Mucosa of stomach (tissue), 1 donor: ENCODE measurements around the gene TPM4.

Source experiments
- H3K27me3 ChIP-seq: one replicate; pipeline ENCODE4 v1.7.0; 2013; ENCODE audit warnings: mild to moderate bottlenecking, low read length; ENCODE audit not compliant: control insufficient read depth, insufficient read depth
- H3K36me3 ChIP-seq: one replicate; pipeline ENCODE4 v1.7.0; 2013; ENCODE audit warnings: low read length; ENCODE audit not compliant: control insufficient read depth, insufficient read depth
- H3K4me1 ChIP-seq: one replicate; pipeline ENCODE4 v1.7.0; 2013; ENCODE audit warnings: mild to moderate bottlenecking, low read length; ENCODE audit not compliant: control insufficient read depth, insufficient read depth
- H3K4me3 ChIP-seq: one replicate; pipeline ENCODE4 v1.7.0; 2013; ENCODE audit warnings: low read length
- H3K9ac ChIP-seq: one replicate; pipeline ENCODE4 v1.7.0; 2013; ENCODE audit warnings: mild to moderate bottlenecking, low read length, moderate library complexity
- H3K9me3 ChIP-seq: one replicate; pipeline ENCODE4 v1.7.0; 2013; ENCODE audit warnings: mild to moderate bottlenecking, low read length, moderate library complexity; ENCODE audit not compliant: control insufficient read depth
- donor health status: Pancreatic carcinoma.

Gene TPM4

GRCh38 chr19:16066611-16067104 is 9.6 kb upstream of the TPM4 start:
- Histone ChIP-seq H3K4me3 (peak overlapping the region; percentile 89), H3K9me3 (no peaks in the 10 kb centered on the region), H3K4me1 (peaks cover 31% of the 10 kb centered on the region), H3K36me3 (peaks cover 10% of the 10 kb centered on the region), H3K27me3 (no peaks in the 10 kb centered on the region), H3K9ac (peak overlapping the region; percentile 97)

- H3K9ac ChIP-seq: peak overlapping the region; percentile 97
Observed at GRCh38 chr19:16067205-16067938, 8.9 kb upstream of the TPM4 start.

GRCh38 chr19:16068696-16069259 is 7.5 kb upstream of the TPM4 start:
- Histone ChIP-seq H3K9me3 (no peaks in the 10 kb centered on the region), H3K36me3 (peaks cover 10% of the 10 kb centered on the region), H3K27me3 (no peaks in the 10 kb centered on the region), H3K4me1 (peaks cover 38% of the 10 kb centered on the region), H3K9ac (peak overlapping the region; percentile 97), H3K4me3 (peak overlapping the region; percentile 89)

More at GRCh38 chr19:16067205-16067938, 8.9 kb upstream of the TPM4 start:
- Histone ChIP-seq H3K9me3 (no peaks in the 10 kb centered on the region), H3K4me3 (peak overlapping the region; percentile 89), H3K36me3 (peaks cover 10% of the 10 kb centered on the region), H3K27me3 (no peaks in the 10 kb centered on the region), H3K4me1 (peaks cover 38% of the 10 kb centered on the region)

- H3K27me3 ChIP-seq: no peaks in the 10 kb centered on the region
- H3K4me1 ChIP-seq: peaks cover 38% of the 10 kb centered on the region
- H3K9me3 ChIP-seq: no peaks in the 10 kb centered on the region
- H3K9ac ChIP-seq: peak overlapping the region; percentile 97
- H3K36me3 ChIP-seq: peaks cover 10% of the 10 kb centered on the region
- peak overlapping the region; percentile 89 for H3K4me3 ChIP-seq
Observed at GRCh38 chr19:16069813-16070365, 6.4 kb upstream of the TPM4 start.

GRCh38 chr19:16070366-16070990 is 5.8 kb upstream of the TPM4 start:
- peaks cover 10% of the 10 kb centered on the region for H3K36me3 ChIP-seq
- H3K27me3 ChIP-seq: no peaks in the 10 kb centered on the region
- H3K4me1 ChIP-seq: peaks cover 44% of the 10 kb centered on the region
- H3K4me3 ChIP-seq: peak overlapping the region; percentile 48
- peak overlapping the region; percentile 97 for H3K9ac ChIP-seq
- no peaks in the 10 kb centered on the region for H3K9me3 ChIP-seq

GRCh38 chr19:16071072-16071691 is 5.1 kb upstream of the TPM4 start:
- Histone ChIP-seq H3K36me3 (peaks cover 10% of the 10 kb centered on the region), H3K9me3 (no peaks in the 10 kb centered on the region), H3K4me3 (no peak overlapping the region), H3K9ac (peak overlapping the region; percentile 55), H3K4me1 (peaks cover 51% of the 10 kb centered on the region), H3K27me3 (no peaks in the 10 kb centered on the region)

- Histone ChIP-seq H3K9me3 (no peaks in the 10 kb centered on the region), H3K4me1 (peaks cover 54% of the 10 kb centered on the region), H3K36me3 (peaks cover 8% of the 10 kb centered on the region), H3K9ac (no peak overlapping the region), H3K4me3 (no peak overlapping the region), H3K27me3 (no peaks in the 10 kb centered on the region)
Observed at GRCh38 chr19:16073481-16073880, 2.8 kb upstream of the TPM4 start.

GRCh38 chr19:16073988-16074387 is 2.3 kb upstream of the TPM4 start:
- Histone ChIP-seq H3K36me3 (peaks cover 6% of the 10 kb centered on the region), H3K4me3 (no peak overlapping the region), H3K9ac (no peak overlapping the region), H3K4me1 (peaks cover 59% of the 10 kb centered on the region), H3K27me3 (no peaks in the 10 kb centered on the region), H3K9me3 (no peaks in the 10 kb centered on the region)

- Histone ChIP-seq H3K36me3 (peaks cover 1% of the 10 kb centered on the region), H3K9ac (no peak overlapping the region), H3K4me3 (no peak overlapping the region), H3K4me1 (peaks cover 64% of the 10 kb centered on the region), H3K27me3 (no peaks in the 10 kb centered on the region), H3K9me3 (no peaks in the 10 kb centered on the region)
Observed at GRCh38 chr19:16074488-16075365, 1.6 kb upstream of the TPM4 start.

GRCh38 chr19:16075430-16076153 is 703 bp upstream of the TPM4 start:
- H3K4me1 ChIP-seq: peaks cover 64% of the 10 kb centered on the region
- no peak overlapping the region for H3K4me3 ChIP-seq

More at GRCh38 chr19:16075430-16076153, 703 bp upstream of the TPM4 start:
- Histone ChIP-seq H3K27me3 (no peaks in the 10 kb centered on the region), H3K9me3 (no peaks in the 10 kb centered on the region), H3K36me3 (peaks cover 2% of the 10 kb centered on the region), H3K9ac (peak overlapping the region; percentile 69)
